ENCODE data around the gene NELFCD.

Gene NELFCD

DNA sequence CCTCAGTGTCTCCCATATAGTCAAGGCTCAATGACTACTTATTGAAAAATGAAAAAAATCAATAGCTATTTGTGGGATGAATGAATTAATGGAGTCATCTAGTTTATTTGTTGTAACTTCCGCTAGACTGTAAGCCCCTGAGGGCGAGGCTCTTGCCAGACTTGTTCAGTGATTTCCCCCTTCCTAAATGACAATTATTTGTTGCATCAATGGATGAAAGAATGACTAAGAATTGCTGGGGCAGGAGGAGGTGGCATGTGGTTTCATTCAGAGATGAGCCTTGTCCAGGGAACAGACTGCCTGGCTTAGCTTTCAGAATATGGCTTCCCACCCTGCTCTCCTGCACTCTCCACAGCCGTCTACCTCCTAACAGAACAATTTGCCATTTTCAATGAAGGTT is 62.6 kb downstream of the NELFCD start:
- DNase-seq (ENCODE audit: low read depth in 2 of 3, low spot score in 1 of 3): no peak

DNA sequence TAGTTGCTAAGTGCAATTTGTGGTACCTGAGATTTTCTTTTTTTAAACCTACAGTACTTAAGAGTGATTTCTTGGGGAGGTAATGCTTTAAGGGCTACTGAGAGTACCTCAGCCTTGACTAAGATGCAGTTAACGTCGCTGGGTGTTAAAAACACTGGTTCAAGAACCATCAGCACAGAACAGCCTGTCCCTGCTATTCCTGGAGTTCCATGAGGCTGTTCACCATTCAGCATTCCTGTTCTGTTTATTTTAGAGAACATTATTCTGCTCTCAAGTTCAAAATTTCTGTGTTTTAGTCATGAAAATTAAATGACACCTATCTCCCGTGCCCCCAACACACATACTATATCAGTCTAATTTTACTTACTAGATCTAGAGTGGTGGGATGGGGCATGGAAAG is 63.2 kb downstream of the NELFCD start:
- DNase-seq (ENCODE audit: low read depth in 2 of 3, low spot score in 1 of 3): no peak
